Neuronal stem cell (in vitro differentiated cells): ENCODE data around the gene KCNN3.

Source experiments
- DNase-seq: peaks from one replicate; pipeline ENCODE4 v3.0.0-alpha.2; 2013; ENCODE audit warnings: low spot score
- H2AFZ ChIP-seq: one replicate; pipeline ENCODE4 v1.6.1; 2013; ENCODE audit warnings: mild to moderate bottlenecking, low read length, inconsistent platforms
- H2AK5ac ChIP-seq: 2 replicates; pipeline ENCODE4 v1.6.1; 2013; ENCODE audit warnings: low read depth, mild to moderate bottlenecking, inconsistent platforms, low read length, moderate library complexity, mixed read lengths
- H2BK120ac ChIP-seq: 2 replicates; pipeline ENCODE4 v1.6.1; 2013; ENCODE audit warnings: low read depth, mild to moderate bottlenecking, inconsistent platforms, low read length, moderate library complexity, mixed read lengths
- H2BK12ac ChIP-seq: one replicate; pipeline ENCODE4 v1.6.1; 2013; ENCODE audit warnings: low read length, inconsistent platforms
- H2BK15ac ChIP-seq: 2 replicates; pipeline ENCODE4 v1.6.1; 2013; ENCODE audit warnings: mild to moderate bottlenecking, low read length, inconsistent platforms, mixed read lengths
- H2BK5ac ChIP-seq: one replicate; pipeline ENCODE4 v1.6.1; 2013; ENCODE audit warnings: inconsistent platforms, mild to moderate bottlenecking, low read length, moderate library complexity
- H3K14ac ChIP-seq: one replicate; pipeline ENCODE4 v1.6.1; 2013; ENCODE audit warnings: low read length, inconsistent platforms
- H3K18ac ChIP-seq: 2 replicates; pipeline ENCODE4 v1.6.1; 2013; ENCODE audit warnings: low read length, inconsistent platforms
- H3K23ac ChIP-seq: 2 replicates; pipeline ENCODE4 v1.6.1; 2013; ENCODE audit warnings: low read depth, mild to moderate bottlenecking, mixed read lengths, low read length, inconsistent platforms; ENCODE audit not compliant: poor library complexity
- H3K27ac ChIP-seq: replicated peaks from 3 replicates; pipeline ENCODE4 v1.5.1; 2013; ENCODE audit warnings: low read length, inconsistent platforms
- H3K27me3 ChIP-seq, 3 experiments: 2 replicates each; pipeline ENCODE4 v1.6.1; 2013; ENCODE audit warnings: low read length in 3 of 3, mild to moderate bottlenecking in 2 of 3, inconsistent platforms in 1 of 3, low read depth in 1 of 3, mixed read lengths in 1 of 3, moderate library complexity in 1 of 3; ENCODE audit not compliant: control insufficient read depth in 3 of 3, insufficient read depth in 3 of 3
- H3K36me3 ChIP-seq, 2 donors: replicated peaks in 1 of 2; 2 replicates each; pipeline ENCODE4 v1.6.1; 2013; ENCODE audit warnings: low read length in 2 of 2; ENCODE audit not compliant: control insufficient read depth in 2 of 2, insufficient read depth in 2 of 2
- H3K4ac ChIP-seq: 2 replicates; pipeline ENCODE4 v1.6.1; 2013; ENCODE audit warnings: inconsistent platforms, mild to moderate bottlenecking, low read length, moderate library complexity
- H3K4me1 ChIP-seq, 2 donors: 1 replicate in 1 of 2; 2 replicates in 1 of 2; pipeline ENCODE4 v1.6.1; 2013; ENCODE audit warnings: low read length in 2 of 2, low read depth in 1 of 2; ENCODE audit not compliant: control insufficient read depth in 2 of 2, insufficient read depth in 1 of 2
- H3K4me2 ChIP-seq: one replicate; pipeline ENCODE4 v1.6.1; 2013; ENCODE audit warnings: mild to moderate bottlenecking, low read length, inconsistent platforms; ENCODE audit not compliant: insufficient read depth, poor library complexity, severe bottlenecking
- H3K4me3 ChIP-seq, 2 donors: 2 replicates each; pipeline ENCODE4 v1.5.1; 2013; ENCODE audit warnings: low read length in 2 of 2, mild to moderate bottlenecking in 2 of 2, inconsistent platforms in 1 of 2, moderate library complexity in 1 of 2
- H3K79me1 ChIP-seq: one replicate; pipeline ENCODE4 v1.6.1; 2013; ENCODE audit warnings: low read depth, mild to moderate bottlenecking, inconsistent platforms, low read length, moderate library complexity
- H3K9ac ChIP-seq: one replicate; pipeline ENCODE4 v1.6.1; 2013; ENCODE audit warnings: mild to moderate bottlenecking, low read depth, low read length, inconsistent platforms; ENCODE audit not compliant: poor library complexity
- H3K9me3 ChIP-seq, 2 donors: replicated peaks in 1 of 2; 2 replicates each; pipeline versions ENCODE3 to v1.6.1; 2013; ENCODE audit warnings: low read length in 2 of 2, mild to moderate bottlenecking in 2 of 2, inconsistent platforms in 1 of 2, low read depth in 1 of 2, mixed read lengths in 1 of 2, moderate library complexity in 1 of 2; ENCODE audit not compliant: control insufficient read depth in 2 of 2, insufficient read depth in 1 of 2
- H4K8ac ChIP-seq: one replicate; pipeline ENCODE4 v1.6.1; 2013; ENCODE audit warnings: low read depth, mild to moderate bottlenecking, inconsistent platforms, low read length, moderate library complexity
- H4K91ac ChIP-seq: one replicate; pipeline ENCODE4 v1.6.1; 2013; ENCODE audit warnings: low read length, low read depth, mild to moderate bottlenecking, inconsistent platforms; ENCODE audit not compliant: poor library complexity
- WGBS, 2 donors: extraction: QIAGEN DNeasy Blood & Tissue Kit; methylation state at CpG; one replicate each; pipeline ENCODE4 v1.1.7; 2013; ENCODE audit warnings: missing lambda C conversion rate in 2 of 2, mixed read lengths in 1 of 2; ENCODE audit not compliant: insufficient read length in 2 of 2, insufficient replicate concordance in 1 of 2; ENCODE audit errors: extremely low coverage in 2 of 2; 5-methylcytosine and 5-hydroxymethylcytosine counted together

The KCNN3 gene

DNA sequence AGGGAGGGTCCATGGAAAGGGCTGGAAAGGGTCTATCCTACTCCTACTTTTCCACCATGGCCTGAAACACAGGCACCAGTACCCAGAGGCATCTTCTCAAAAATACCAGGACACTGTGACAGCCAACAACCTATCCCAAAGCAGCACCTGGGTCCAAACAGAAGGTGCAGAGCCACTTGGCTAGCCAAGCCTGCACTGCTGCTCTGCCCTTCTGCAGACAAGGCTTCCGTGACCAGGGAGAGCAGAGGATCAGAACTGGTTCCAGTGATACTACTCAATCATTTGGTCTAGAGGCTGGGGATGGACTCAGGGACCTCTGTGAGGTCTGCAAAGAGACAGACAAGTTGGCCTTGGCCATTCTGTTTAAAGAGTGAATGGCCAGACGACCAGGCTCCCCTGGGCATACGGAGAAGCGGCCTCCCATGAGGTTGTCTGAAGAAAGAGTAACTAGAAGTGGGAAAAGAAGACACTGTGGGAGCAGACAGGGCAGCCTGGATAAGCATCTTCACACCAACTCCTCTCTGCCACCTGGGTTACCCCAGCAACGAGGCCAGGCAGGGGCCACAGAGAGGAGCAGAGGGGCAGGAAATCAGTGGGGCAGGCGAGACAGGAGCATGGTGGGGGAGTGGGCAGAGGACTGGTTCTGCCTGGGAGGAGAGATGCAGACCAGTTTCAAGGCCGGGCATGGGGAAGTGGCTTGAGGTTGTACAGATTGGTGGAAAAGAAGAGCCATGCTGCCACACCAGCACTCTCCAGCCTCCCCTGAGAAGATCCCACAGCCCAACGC lies 5.7 kb downstream of the KCNN3 start:
- Histone ChIP-seq H2AFZ (no peak overlapping the region), H3K4me3 (no peak overlapping the region), H3K9ac (no peak overlapping the region), H2AK5ac (peak overlapping the region; percentile 49), H3K27me3 (peaks cover 0 to 20% (median 2%) of the 10 kb centered on the region in 3 experiments), H3K79me1 (peaks cover 5% of the 10 kb centered on the region), H3K18ac (peak overlapping the region; percentile 7), H3K4me1 (peaks cover 36 to 42% of the 10 kb centered on the region in 2 donors), H3K14ac (no peak overlapping the region), H4K91ac (no peak overlapping the region), H3K4me2 (no peak overlapping the region), H3K36me3 (no peaks in the 10 kb centered on the region), H3K23ac (no peak overlapping the region), H2BK5ac (no peak overlapping the region), H3K27ac (no peak overlapping the region), H2BK120ac (peak overlapping the region; percentile 32), H4K8ac (no peak overlapping the region), H2BK15ac (peak overlapping the region; percentile 51), H3K9me3 (no peaks in the 10 kb centered on the region), H2BK12ac (no peak overlapping the region), H3K4ac (no peak overlapping the region)
- no peak for DNase-seq
- WGBS, 2 donors, result no CpG with 5 or more reads among the region's 8 CpGs

DNA sequence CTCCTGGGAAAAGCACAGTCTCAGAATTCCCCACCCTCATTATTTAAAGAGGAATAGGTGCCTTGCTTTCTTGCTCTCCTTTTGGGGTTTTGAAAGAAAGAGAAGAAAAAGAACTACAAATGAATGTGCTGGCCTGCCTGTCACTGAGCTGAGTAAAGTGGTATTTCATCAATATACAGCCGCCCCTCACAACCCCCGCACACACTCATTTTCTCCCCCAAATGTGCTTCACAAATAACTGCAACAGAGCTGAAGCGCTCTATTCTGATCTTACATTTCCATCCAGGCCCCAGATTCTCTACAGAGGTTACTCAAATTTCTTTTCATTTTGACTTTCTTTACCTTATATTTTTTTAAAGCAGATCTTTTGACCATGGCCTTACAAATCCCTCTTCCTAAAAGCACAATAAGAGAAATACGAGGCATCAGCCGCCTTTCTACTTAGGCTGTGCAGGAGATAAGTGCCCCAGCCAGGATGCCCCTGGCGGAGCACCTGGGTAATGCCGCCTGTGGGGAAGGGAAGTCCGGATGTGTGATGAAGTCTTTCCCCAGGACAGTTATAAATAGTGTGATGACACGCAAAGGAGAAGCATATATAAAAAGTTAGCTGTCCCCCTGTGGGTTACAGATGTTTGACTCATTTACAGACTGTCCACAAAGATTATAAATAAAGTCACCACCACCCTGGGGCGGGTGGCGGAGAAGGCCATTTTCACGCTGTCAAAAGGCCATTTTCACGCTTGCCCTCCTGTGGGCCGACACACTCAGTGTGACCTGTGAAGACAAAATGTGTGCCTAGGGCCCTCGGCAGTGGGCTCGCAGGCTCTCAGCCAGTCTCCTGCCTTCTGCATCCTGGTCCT lies 6.5 kb downstream of the KCNN3 start:
- Histone ChIP-seq H2BK15ac (peak overlapping the region; percentile 51), H3K23ac (no peak overlapping the region), H2AK5ac (peak overlapping the region; percentile 49), H3K18ac (peak overlapping the region; percentile 7), H3K4ac (no peak overlapping the region), H2AFZ (peak overlapping the region; percentile 46), H3K79me1 (peaks cover 5% of the 10 kb centered on the region), H3K27me3 (peaks cover 0 to 20% (median 2%) of the 10 kb centered on the region in 3 experiments), H4K8ac (no peak overlapping the region), H3K9me3 (no peaks in the 10 kb centered on the region), H3K36me3 (no peaks in the 10 kb centered on the region), H3K27ac (no peak overlapping the region), H2BK12ac (peak overlapping the region; percentile 7), H3K4me3 (no peak overlapping the region), H3K4me2 (no peak overlapping the region), H2BK5ac (no peak overlapping the region), H4K91ac (no peak overlapping the region), H3K9ac (no peak overlapping the region), H3K14ac (no peak overlapping the region), H3K4me1 (peaks cover 31 to 37% of the 10 kb centered on the region in 2 donors), H2BK120ac (peak overlapping the region; percentile 32)
- no CpG with 5 or more reads among the region's 16 CpGs for WGBS, 2 donors
- no peak for DNase-seq

DNA sequence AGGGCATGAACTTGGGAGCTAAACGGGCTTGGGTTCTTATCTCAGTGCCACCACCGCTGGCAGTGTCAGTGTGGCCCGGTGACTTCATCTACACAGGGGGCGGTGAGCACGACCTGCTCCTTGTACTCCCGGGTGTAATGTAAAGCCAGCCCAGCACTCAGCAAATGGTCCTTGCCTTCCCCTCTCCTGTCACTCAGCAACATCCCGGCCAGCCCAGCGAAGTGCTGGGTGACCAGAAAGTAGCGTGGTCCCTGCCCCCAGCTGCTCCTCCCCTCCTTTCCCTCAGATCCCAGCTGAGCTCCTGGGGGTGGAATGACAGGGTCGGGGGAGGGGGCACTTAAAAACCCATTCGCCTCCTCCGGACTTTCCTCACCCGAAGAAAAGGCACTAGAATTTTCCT lies 7.2 kb downstream of the KCNN3 start:
- H3K27ac ChIP-seq, result no peak overlapping the region
- H2BK5ac ChIP-seq, result peak overlapping the region; percentile 35
- H3K36me3 ChIP-seq, result no peaks in the 10 kb centered on the region
- no peak overlapping the region for H3K14ac ChIP-seq
- peak overlapping the region; percentile 60 for H3K9ac ChIP-seq
- H2BK15ac ChIP-seq, result no peak overlapping the region
- peak overlapping the region; percentile 46 for H2AFZ ChIP-seq
- no peak overlapping the region for H3K4me2 ChIP-seq
- no peak overlapping the region for H3K4ac ChIP-seq
- peak overlapping the region; percentile 76 for H2AK5ac ChIP-seq
- no peak overlapping the region for H4K8ac ChIP-seq
- H2BK120ac ChIP-seq, result no peak overlapping the region
- no peak for DNase-seq
- no peaks in the 10 kb centered on the region for H3K9me3 ChIP-seq
- peaks cover 3% of the 10 kb centered on the region for H3K79me1 ChIP-seq
- no peak overlapping the region for H3K4me3 ChIP-seq
- H3K4me1 ChIP-seq, result peaks cover 27 to 30% of the 10 kb centered on the region in 2 donors
- H3K18ac ChIP-seq, result peak overlapping the region; percentile 80
- H2BK12ac ChIP-seq, result no peak overlapping the region
- no peak overlapping the region for H4K91ac ChIP-seq
- peaks cover 0 to 15% (median 2%) of the 10 kb centered on the region in 3 experiments for H3K27me3 ChIP-seq
- WGBS, 2 donors, result no CpG with 5 or more reads among the region's 13 CpGs
- peak overlapping the region; percentile 17 for H3K23ac ChIP-seq

DNA sequence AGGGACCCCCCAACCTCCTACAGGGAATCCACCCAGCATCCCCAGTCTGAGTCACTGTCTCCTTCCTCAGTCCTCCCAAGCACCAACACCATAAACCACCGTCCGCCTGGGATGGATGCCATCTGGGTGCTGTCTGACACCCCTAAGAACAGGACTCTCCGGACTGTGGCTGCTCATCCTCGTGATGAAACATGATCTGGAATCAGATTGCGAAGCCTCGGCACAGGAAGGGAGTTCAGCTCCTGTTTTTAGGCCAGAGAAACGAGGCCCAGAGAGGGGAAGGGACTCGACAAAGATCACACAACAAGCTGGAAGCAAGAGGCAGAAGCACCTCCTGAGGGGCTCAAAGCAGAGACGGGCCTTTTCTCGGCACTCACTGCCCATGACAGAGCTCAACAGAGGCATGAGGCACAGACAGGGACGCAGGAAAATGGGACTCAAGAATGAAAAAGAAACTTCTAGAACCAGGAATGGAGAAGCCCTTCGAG lies 8.4 kb downstream of the KCNN3 start:
- Histone ChIP-seq H3K27ac (no peak overlapping the region), H3K4me2 (no peak overlapping the region), H2AFZ (no peak overlapping the region)

More for the DNA sequence above, 8.4 kb downstream of the KCNN3 start:
- Histone ChIP-seq H3K79me1 (no peaks in the 10 kb centered on the region), H4K91ac (no peak overlapping the region), H2AK5ac (no peak overlapping the region), H3K9me3 (no peaks in the 10 kb centered on the region), H2BK120ac (no peak overlapping the region), H3K4me3 (no peak overlapping the region), H3K18ac (no peak overlapping the region), H3K14ac (no peak overlapping the region), H4K8ac (no peak overlapping the region), H3K4ac (no peak overlapping the region), H3K36me3 (no peaks in the 10 kb centered on the region), H2BK15ac (no peak overlapping the region), H3K27me3 (peaks cover 0 to 11% (median 0%) of the 10 kb centered on the region in 3 experiments), H2BK12ac (no peak overlapping the region), H3K23ac (no peak overlapping the region), H2BK5ac (peak overlapping the region; percentile 35), H3K4me1 (peaks cover 20% of the 10 kb centered on the region in 2 donors), H3K9ac (no peak overlapping the region)
- DNase-seq, result no peak
- no CpG with 5 or more reads among the region's 12 CpGs for WGBS, 2 donors
